Mammary epithelial cell (primary cell): ENCODE data around the gene ATOH8.

Experiments
- EZH2 ChIP-seq: IDR thresholded peaks from 2 replicates; pipeline ENCODE4 v1.6.1; 2012; ENCODE audit warnings: low read length, inconsistent platforms, borderline replicate concordance
- TF ChIP-seq, protein P1 (sequence below), 2 donors: IDR thresholded peaks in 1 of 2; conservative IDR thresholded peaks in 1 of 2; 2 replicates each; pipeline ENCODE4 v1.5.1; 2011 to 2012; ENCODE audit warnings: inconsistent platforms in 2 of 2, low read length in 2 of 2, mild to moderate bottlenecking in 2 of 2, control low read depth in 1 of 2, low read depth in 1 of 2; ENCODE audit not compliant: insufficient read depth in 1 of 2; ENCODE audit errors: extremely low read depth in 1 of 2

DNA sequence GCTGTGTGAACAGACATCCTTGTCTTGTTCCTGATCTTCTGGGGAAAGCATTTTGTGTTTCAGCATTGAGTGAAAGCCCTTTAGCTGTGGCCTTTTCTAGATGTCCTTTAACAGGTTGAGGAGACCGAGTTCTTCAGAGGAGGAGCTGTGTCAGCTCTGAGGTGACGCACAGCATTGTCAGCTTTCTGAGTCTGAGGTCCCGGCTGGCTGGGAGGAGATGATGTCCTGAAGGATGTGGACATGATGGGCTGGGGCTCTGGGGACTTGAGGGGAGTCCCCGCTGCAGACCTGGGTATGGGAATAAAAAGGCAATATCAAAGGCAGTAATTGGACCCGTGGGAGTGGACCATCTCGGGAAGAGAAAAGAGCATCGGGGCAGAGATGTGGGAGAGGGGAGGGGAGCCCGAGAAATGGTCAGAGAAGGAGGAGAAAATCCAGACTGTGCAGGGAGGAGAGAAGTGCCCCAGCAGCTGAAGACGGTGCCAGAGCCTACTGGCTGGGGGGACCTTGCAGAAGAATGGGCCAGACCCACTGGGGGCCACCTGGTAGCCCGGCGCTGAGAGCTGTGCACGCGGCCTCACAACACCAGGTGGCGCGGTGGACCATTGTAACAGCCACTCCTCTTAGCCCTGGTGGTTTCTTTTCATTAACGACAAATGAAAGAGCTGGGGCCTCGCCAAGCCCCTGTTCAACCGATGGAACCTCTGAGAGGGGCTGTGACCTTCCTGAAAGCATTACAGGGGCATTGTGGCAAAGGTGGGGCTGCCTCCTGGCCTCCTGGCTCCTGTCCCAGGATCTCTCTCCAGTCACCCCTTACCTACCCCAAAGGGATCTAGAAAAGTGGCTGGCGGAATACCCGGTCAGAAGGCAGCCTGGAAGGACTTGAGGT lies 73.4 kb downstream of the ATOH8 start:
- TF ChIP-seq, protein P1, sequence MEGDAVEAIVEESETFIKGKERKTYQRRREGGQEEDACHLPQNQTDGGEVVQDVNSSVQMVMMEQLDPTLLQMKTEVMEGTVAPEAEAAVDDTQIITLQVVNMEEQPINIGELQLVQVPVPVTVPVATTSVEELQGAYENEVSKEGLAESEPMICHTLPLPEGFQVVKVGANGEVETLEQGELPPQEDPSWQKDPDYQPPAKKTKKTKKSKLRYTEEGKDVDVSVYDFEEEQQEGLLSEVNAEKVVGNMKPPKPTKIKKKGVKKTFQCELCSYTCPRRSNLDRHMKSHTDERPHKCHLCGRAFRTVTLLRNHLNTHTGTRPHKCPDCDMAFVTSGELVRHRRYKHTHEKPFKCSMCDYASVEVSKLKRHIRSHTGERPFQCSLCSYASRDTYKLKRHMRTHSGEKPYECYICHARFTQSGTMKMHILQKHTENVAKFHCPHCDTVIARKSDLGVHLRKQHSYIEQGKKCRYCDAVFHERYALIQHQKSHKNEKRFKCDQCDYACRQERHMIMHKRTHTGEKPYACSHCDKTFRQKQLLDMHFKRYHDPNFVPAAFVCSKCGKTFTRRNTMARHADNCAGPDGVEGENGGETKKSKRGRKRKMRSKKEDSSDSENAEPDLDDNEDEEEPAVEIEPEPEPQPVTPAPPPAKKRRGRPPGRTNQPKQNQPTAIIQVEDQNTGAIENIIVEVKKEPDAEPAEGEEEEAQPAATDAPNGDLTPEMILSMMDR (conservative IDR thresholded peaks at IDR 0.05 in 1 of 2, IDR thresholded peaks at IDR 0.05 in 1 of 2; ENCODE audit: extremely low read depth in 1 of 2, insufficient read depth in 1 of 2, low read depth in 1 of 2, low read length in 2 of 2): peak; percentile 72 to 82
- no peak for TF ChIP-seq EZH2
